ENCODE results near the gene C11orf52. TPM values are rescaled to one million over a fixed set of nuclear protein-coding genes. Genes with fewer than 3 reads are reported as not detected.

C11orf52 gene
- total RNA-seq, 1 experiment from 2014 or later = 4.0 TPM

- DNase-seq = peak; percentile 30
These were observed 57.5 kb downstream of the C11orf52 start for GRCh38 chr11:111976119-111976766.

More at GRCh38 chr11:111976119-111976766, 57.5 kb downstream of the C11orf52 start:
- Histone ChIP-seq H3K4me1 (ENCODE audit: insufficient read depth, low read length) (peaks cover 4% of the 10 kb centered on the region; the same call in 1 of the 2 replicates), H3K23ac (ENCODE audit: insufficient read length, low read depth, low read length) (no peak overlapping the region), H3K23me2 (ENCODE audit: insufficient read length, low read depth, low read length, poor library complexity, severe bottlenecking) (peaks cover 10% of the 10 kb centered on the region), H4K8ac (replicated peaks; ENCODE audit: insufficient read length, low read depth, low read length) (no peak overlapping the region), H3K79me1 (ENCODE audit: insufficient read depth, low read depth, low read length, poor library complexity, severe bottlenecking) (no peaks in the 10 kb centered on the region), H3K4ac (ENCODE audit: low read depth, low read length) (no peak overlapping the region), H3K27me3 (ENCODE audit: insufficient read depth, low read length) (no peaks in the 10 kb centered on the region), H3T11ph (ENCODE audit: low read length) (no peak overlapping the region), H3K4me2 (ENCODE audit: insufficient read depth, insufficient read length, low read length) (peak overlapping the region; percentile 87), H3K14ac (ENCODE audit: insufficient read depth, low read length) (peak overlapping the region; percentile 44; the same call in 1 of the 2 replicates), H2BK120ac (ENCODE audit: low read depth, low read length, poor library complexity, severe bottlenecking) (no peak overlapping the region), H3K18ac (ENCODE audit: insufficient read length, low read depth, low read length) (peak overlapping the region; percentile 84), H2BK15ac (ENCODE audit: low read depth, low read length) (no peak overlapping the region), H2AFZ (ENCODE audit: low read length) (no peak overlapping the region), H3K56ac (ENCODE audit: insufficient read length, low read depth, low read length) (no peak overlapping the region), H3K9me3 (ENCODE audit: control insufficient read depth, low read depth, low read length) (no peaks in the 10 kb centered on the region), H2BK20ac (ENCODE audit: low read depth, low read length, poor library complexity, severe bottlenecking) (no peak overlapping the region), H3K9ac (ENCODE audit: extremely low read depth, insufficient read length, low read length) (peak overlapping the region; percentile 53), H2AK5ac (ENCODE audit: insufficient read length, low read length) (no peak overlapping the region), H2BK5ac (ENCODE audit: insufficient read length, low read length) (no peak overlapping the region), H2BK12ac (ENCODE audit: insufficient read length, low read depth, low read length) (no peak overlapping the region), H3K79me2 (ENCODE audit: insufficient read depth, low read length) (no peaks in the 10 kb centered on the region), H3K27ac (ENCODE audit: insufficient read length, low read depth, low read length) (no peak overlapping the region), H4K5ac (ENCODE audit: insufficient read length, low read depth, low read length) (no peak overlapping the region), H4K20me1 (ENCODE audit: control insufficient read depth, insufficient read depth, insufficient read length) (no peaks in the 10 kb centered on the region), H4K91ac (ENCODE audit: insufficient read length, low read depth, low read length) (no peak overlapping the region)
- Mint-ChIP-seq H3K27ac (peak overlapping the region in 1 of 3 experiments; percentile 45; a peak in 1 of 7 replicates), H3K27me3 (ENCODE audit: low read depth) (peaks cover 12% of the 10 kb centered on the region), H3K4me3 (peak overlapping the region; percentile 79 to 87), H3K4me1 (peaks cover 30 to 31% of the 10 kb centered on the region in 2 experiments), H3K9me3 (no peaks in the 10 kb centered on the region), H3K36me3 (ENCODE audit: insufficient read depth in 1 of 3, low read depth in 3 of 3) (peaks cover 0 to 4% (median 0%) of the 10 kb centered on the region in 3 experiments; a peak in 2 of 7 replicates)
- WGBS (ENCODE audit: extremely low coverage, insufficient read length, low lambda C conversion rate) = no CpG with 5 or more reads among the region's 7 CpGs
- TF ChIP-seq CTCF (conservative IDR thresholded peaks at IDR 0.05) = no peak

Other genes starting within 250 kb of the C11orf52 start
- gene PPP2R1B, start 152.5 kb upstream of the C11orf52 start, total RNA-seq (2021) = 95.5 and 105 TPM in 2 replicates
- gene ALG9, start 47.3 kb upstream of the C11orf52 start, total RNA-seq (2021) = 25.5 and 26.0 TPM in 2 replicates
- gene FDXACB1, start 39.7 kb upstream of the C11orf52 start, total RNA-seq (2021) = 2.8 and 3.2 TPM in 2 replicates
- gene CFAP68, start 39.4 kb upstream of the C11orf52 start, total RNA-seq (2021) = 21.6 and 23.4 TPM in 2 replicates
- gene CRYAB, start 7.1 kb upstream of the C11orf52 start, total RNA-seq (2021) = 1.1 TPM in 1 of 2 replicates, not detected in the other
- gene HSPB2, start 6.2 kb upstream of the C11orf52 start, total RNA-seq (2021) = 0.22 TPM in 1 of 2 replicates, not detected in the other
- gene DIXDC1, start 18.4 kb downstream of the C11orf52 start, total RNA-seq (2021) = 10.1 and 10.8 TPM in 2 replicates
- gene DLAT, start 106.5 kb downstream of the C11orf52 start, total RNA-seq (2021) = 57.3 and 58.4 TPM in 2 replicates
- 1.1 and 1.4 TPM in 2 replicates for gene PIH1D2, start 155.1 kb downstream of the C11orf52 start, total RNA-seq (2021)
- 22.7 and 25.9 TPM in 2 replicates for gene NKAPD1, start 155.4 kb downstream of the C11orf52 start, total RNA-seq (2021)
- 84.4 and 86.3 TPM in 2 replicates for gene TIMM8B, start 167.8 kb downstream of the C11orf52 start, total RNA-seq (2021)
- 79.6 and 82.3 TPM in 2 replicates for gene SDHD, start 168.0 kb downstream of the C11orf52 start, total RNA-seq (2021)
- 0.31 TPM in 1 of 2 replicates, not detected in the other for gene IL18, start 245.2 kb downstream of the C11orf52 start, total RNA-seq (2021)
- 0.22 and 0.31 TPM in 2 replicates for gene TEX12, start 248.5 kb downstream of the C11orf52 start, total RNA-seq (2021)

All from H9 (cell line).